ENCODE data around the gene TNRC6C.

DNA sequence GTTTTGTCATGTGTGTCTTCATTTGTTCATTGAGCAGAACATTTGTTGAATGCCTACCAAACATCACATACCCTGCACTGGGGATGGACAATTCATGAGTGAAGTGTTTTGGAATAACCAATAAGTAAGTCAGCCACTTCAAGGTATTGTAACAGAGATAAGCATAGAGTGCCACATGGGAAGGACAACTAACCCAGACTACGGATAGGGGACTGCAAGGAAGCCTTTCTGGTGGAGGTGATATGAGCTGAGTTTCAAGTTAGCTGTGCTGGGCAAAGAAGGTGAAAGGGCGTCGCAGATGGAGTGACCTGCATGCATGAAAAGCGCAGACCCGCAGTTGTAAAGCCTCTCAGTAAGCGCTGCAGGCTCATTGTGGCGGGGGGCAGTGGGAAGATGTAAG is 78.8 kb downstream of the TNRC6C start:
- no peak for TF ChIP-seq ZNF70 (CRISPR knock-in tag; IDR thresholded peaks at IDR 0.05)
- no peak for TF ChIP-seq BACH2 (CRISPR knock-in tag; IDR thresholded peaks at IDR 0.05; ENCODE audit: borderline replicate concordance)
- TF ChIP-seq PPARA (CRISPR knock-in tag; IDR thresholded peaks at IDR 0.05; ENCODE audit: borderline replicate concordance): no peak
- TF ChIP-seq, protein P1, sequence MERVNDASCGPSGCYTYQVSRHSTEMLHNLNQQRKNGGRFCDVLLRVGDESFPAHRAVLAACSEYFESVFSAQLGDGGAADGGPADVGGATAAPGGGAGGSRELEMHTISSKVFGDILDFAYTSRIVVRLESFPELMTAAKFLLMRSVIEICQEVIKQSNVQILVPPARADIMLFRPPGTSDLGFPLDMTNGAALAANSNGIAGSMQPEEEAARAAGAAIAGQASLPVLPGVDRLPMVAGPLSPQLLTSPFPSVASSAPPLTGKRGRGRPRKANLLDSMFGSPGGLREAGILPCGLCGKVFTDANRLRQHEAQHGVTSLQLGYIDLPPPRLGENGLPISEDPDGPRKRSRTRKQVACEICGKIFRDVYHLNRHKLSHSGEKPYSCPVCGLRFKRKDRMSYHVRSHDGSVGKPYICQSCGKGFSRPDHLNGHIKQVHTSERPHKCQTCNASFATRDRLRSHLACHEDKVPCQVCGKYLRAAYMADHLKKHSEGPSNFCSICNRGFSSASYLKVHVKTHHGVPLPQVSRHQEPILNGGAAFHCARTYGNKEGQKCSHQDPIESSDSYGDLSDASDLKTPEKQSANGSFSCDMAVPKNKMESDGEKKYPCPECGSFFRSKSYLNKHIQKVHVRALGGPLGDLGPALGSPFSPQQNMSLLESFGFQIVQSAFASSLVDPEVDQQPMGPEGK (CRISPR knock-in tag; IDR thresholded peaks at IDR 0.05; ENCODE audit: borderline replicate concordance): no peak
- no peak for TF ChIP-seq ZFP30 (CRISPR knock-in tag; IDR thresholded peaks at IDR 0.05)
- no peak for TF ChIP-seq RARB (CRISPR knock-in tag; IDR thresholded peaks at IDR 0.05)
- no peak for TF ChIP-seq ZNF8 (CRISPR knock-in tag; IDR thresholded peaks at IDR 0.05)
- TF ChIP-seq, protein P2, sequence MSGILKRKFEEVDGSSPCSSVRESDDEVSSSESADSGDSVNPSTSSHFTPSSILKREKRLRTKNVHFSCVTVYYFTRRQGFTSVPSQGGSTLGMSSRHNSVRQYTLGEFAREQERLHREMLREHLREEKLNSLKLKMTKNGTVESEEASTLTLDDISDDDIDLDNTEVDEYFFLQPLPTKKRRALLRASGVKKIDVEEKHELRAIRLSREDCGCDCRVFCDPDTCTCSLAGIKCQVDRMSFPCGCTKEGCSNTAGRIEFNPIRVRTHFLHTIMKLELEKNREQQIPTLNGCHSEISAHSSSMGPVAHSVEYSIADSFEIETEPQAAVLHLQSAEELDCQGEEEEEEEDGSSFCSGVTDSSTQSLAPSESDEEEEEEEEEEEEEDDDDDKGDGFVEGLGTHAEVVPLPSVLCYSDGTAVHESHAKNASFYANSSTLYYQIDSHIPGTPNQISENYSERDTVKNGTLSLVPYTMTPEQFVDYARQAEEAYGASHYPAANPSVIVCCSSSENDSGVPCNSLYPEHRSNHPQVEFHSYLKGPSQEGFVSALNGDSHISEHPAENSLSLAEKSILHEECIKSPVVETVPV (CRISPR knock-in tag; IDR thresholded peaks at IDR 0.05): no peak
- TF ChIP-seq ZFP3 (CRISPR knock-in tag; IDR thresholded peaks at IDR 0.05): no peak
- TF ChIP-seq ISL1 (CRISPR knock-in tag; IDR thresholded peaks at IDR 0.05): no peak
- TF ChIP-seq ARNTL (CRISPR knock-in tag; IDR thresholded peaks at IDR 0.05; ENCODE audit: borderline replicate concordance, low read depth): no peak
- TF ChIP-seq ZC3H10 (CRISPR knock-in tag; IDR thresholded peaks at IDR 0.05): no peak
- TF ChIP-seq OSR1 (CRISPR knock-in tag; IDR thresholded peaks at IDR 0.05): no peak
- no peak for TF ChIP-seq TCF4 (CRISPR knock-in tag; IDR thresholded peaks at IDR 0.05; ENCODE audit: borderline replicate concordance)

All from SK-N-SH treated with all-trans-retinoic acid at 6 μM for 48 hours (cell line).